ENCODE results near the gene USP4. TPM values are rescaled to one million over a fixed set of nuclear protein-coding genes. Genes with fewer than 3 reads are reported as not detected.

USP4 gene
- total RNA-seq, 1 experiment from 2014 or later: 37.8 TPM

- Histone ChIP-seq H3K4me1 (no peaks in the 10 kb centered on the region), H3K36me3 (ENCODE audit: control insufficient read depth, insufficient read depth, low read length) (no peaks in the 10 kb centered on the region), H3K4me3 (ENCODE audit: low read depth, low read length) (no peak overlapping the region), H3K27me3 (replicated peaks; ENCODE audit: control insufficient read depth, insufficient read depth, low read length) (no peaks in the 10 kb centered on the region), H3K9me3 (no peaks in the 10 kb centered on the region)
- intact Hi-C loops (cut with micrococcal nuclease; ENCODE audit: unreplicated experiment): no loop called here
- ChIA-PET CTCF (no interaction called here), POLR2A (no interaction called here)
- no peak for TF ChIP-seq CTCF (IDR thresholded peaks at IDR 0.05; ENCODE audit: insufficient read depth in 1 of 2, low read depth in 1 of 2, low read length in 1 of 2, severe bottlenecking in 1 of 2, unreplicated experiment in 1 of 2)
- Mint-ChIP-seq H3K27me3 (ENCODE audit: insufficient read depth, unreplicated experiment) (no peaks in the 10 kb centered on the region), H3K27ac (ENCODE audit: unreplicated experiment) (peak overlapping the region; percentile 25), H3K9me3 (ENCODE audit: unreplicated experiment) (no peaks in the 10 kb centered on the region), H3K4me1 (ENCODE audit: low read depth, unreplicated experiment) (no peaks in the 10 kb centered on the region), H3K36me3 (ENCODE audit: insufficient read depth, unreplicated experiment) (peaks cover 29% of the 10 kb centered on the region), H3K4me3 (ENCODE audit: unreplicated experiment) (no peak overlapping the region)
- DNase-seq: no peak
- no TSS peak for BruUV-seq (replicated peaks)
Observed at GRCh38 chr3:49388289-49388820, 48.5 kb upstream of the USP4 start.

DNA sequence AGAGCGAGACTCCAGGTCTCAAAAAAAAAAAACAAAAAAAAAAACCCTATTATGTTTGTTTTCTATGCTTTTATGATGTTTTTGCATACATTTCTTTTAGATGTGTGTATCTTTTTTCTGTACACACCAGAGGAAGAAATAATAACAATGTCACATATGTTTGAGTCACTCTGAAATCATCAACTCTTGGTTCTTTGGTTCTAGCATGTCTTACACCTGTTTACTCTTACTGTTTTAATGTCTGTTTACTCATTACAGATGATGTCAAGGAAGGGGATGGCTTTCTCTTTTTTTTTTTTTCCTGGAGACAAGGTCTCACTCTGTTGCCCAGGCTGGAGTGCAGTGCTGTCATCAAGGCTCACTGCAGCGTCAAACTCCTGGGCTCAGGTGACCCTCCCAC, 47.9 kb upstream of the USP4 start:
- H3K36me3 Mint-ChIP-seq (ENCODE audit: insufficient read depth, unreplicated experiment): peaks cover 22% of the 10 kb centered on the region
- no peaks in the 10 kb centered on the region for H3K4me1 Mint-ChIP-seq (ENCODE audit: low read depth, unreplicated experiment)
- BruUV-seq (replicated peaks): no TSS peak
- intact Hi-C loops (cut with micrococcal nuclease; ENCODE audit: unreplicated experiment): no loop called here
- no peak for DNase-seq
- ChIA-PET CTCF (no interaction called here), POLR2A (no interaction called here)
- H3K9me3 Mint-ChIP-seq (ENCODE audit: unreplicated experiment): no peaks in the 10 kb centered on the region
- no peak overlapping the region for H3K4me3 Mint-ChIP-seq (ENCODE audit: unreplicated experiment)
- Histone ChIP-seq H3K27me3 (replicated peaks; ENCODE audit: control insufficient read depth, insufficient read depth, low read length) (no peaks in the 10 kb centered on the region), H3K9me3 (no peaks in the 10 kb centered on the region), H3K36me3 (ENCODE audit: control insufficient read depth, insufficient read depth, low read length) (no peaks in the 10 kb centered on the region), H3K4me1 (no peaks in the 10 kb centered on the region), H3K4me3 (ENCODE audit: low read depth, low read length) (no peak overlapping the region)
- H3K27ac Mint-ChIP-seq (ENCODE audit: unreplicated experiment): peak overlapping the region; percentile 25
- no peak for TF ChIP-seq CTCF (IDR thresholded peaks at IDR 0.05; ENCODE audit: insufficient read depth in 1 of 2, low read depth in 1 of 2, low read length in 1 of 2, severe bottlenecking in 1 of 2, unreplicated experiment in 1 of 2)
- H3K27me3 Mint-ChIP-seq (ENCODE audit: insufficient read depth, unreplicated experiment): no peaks in the 10 kb centered on the region

DNA sequence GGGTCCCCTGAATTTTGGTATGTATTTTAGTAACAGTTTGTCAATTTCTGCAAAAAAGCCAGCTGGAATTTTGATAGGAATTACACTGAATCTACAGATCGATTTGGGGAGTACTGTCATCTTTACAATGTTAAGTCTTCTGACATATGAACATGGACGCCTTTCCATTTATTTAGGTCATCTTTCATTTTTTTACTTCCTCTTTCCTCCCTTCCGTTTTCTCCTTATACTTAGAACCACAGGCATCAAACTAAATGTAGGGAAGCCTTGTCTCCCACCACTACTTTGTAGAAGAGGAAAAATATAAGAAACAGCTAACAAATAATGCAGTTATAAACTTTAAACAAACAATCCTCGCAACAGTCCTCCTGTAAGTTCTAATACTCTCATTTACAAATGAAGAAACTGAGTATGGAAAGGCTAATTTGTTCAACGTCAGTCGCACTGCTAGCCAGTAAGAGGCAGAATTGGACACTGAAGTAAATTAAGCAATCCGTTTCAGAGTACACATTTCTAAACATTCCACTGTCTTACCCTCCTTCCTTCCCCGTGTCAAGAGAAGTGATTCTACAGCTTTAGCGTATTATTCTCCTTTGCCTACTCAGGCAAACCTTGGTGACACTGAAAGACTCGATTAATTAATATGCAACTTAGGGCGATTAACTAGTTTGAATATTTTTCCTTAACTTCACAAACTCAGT, 46.4 kb upstream of the USP4 start:
- H3K4me3 ChIP-seq (ENCODE audit: low read depth, low read length): no peak overlapping the region
- no peak for DNase-seq
- ChIA-PET CTCF (no interaction called here), POLR2A (no interaction called here)
- no peaks in the 10 kb centered on the region for H3K27me3 ChIP-seq (replicated peaks; ENCODE audit: control insufficient read depth, insufficient read depth, low read length)
- no TSS peak for BruUV-seq (replicated peaks)
- Mint-ChIP-seq H3K36me3 (ENCODE audit: insufficient read depth, unreplicated experiment) (peaks cover 27% of the 10 kb centered on the region), H3K9me3 (ENCODE audit: unreplicated experiment) (no peaks in the 10 kb centered on the region), H3K27ac (ENCODE audit: unreplicated experiment) (no peak overlapping the region), H3K4me1 (ENCODE audit: low read depth, unreplicated experiment) (no peaks in the 10 kb centered on the region), H3K27me3 (ENCODE audit: insufficient read depth, unreplicated experiment) (no peaks in the 10 kb centered on the region), H3K4me3 (ENCODE audit: unreplicated experiment) (no peak overlapping the region)
- H3K4me1 ChIP-seq: no peaks in the 10 kb centered on the region
- no peak for TF ChIP-seq CTCF (IDR thresholded peaks at IDR 0.05; ENCODE audit: insufficient read depth in 1 of 2, low read depth in 1 of 2, low read length in 1 of 2, severe bottlenecking in 1 of 2, unreplicated experiment in 1 of 2)
- intact Hi-C loops (cut with micrococcal nuclease; ENCODE audit: unreplicated experiment): no loop called here
- no peaks in the 10 kb centered on the region for H3K36me3 ChIP-seq (ENCODE audit: control insufficient read depth, insufficient read depth, low read length)
- no peaks in the 10 kb centered on the region for H3K9me3 ChIP-seq
